Transverse colon (tissue), 4 donors: Measurements from ENCODE around the gene IFITM1. TPM values are rescaled to one million over a fixed set of nuclear protein-coding genes. Genes with fewer than 3 reads are reported as not detected.
"Not testable (repeated sequence)": the region's sequence is repeated elsewhere in the genome, so short reads cannot be mapped to it uniquely, and the experiment has no call there.

Source experiments
- DNase-seq: peaks from one replicate; pipeline ENCODE4 v3.0.0-alpha.2; 2019
- H3K27ac ChIP-seq, 4 donors: fragments of 200-600 bp; sonication (generic); 2 replicates each; pipeline ENCODE4 v1.5.1; 2016 to 2018; ENCODE audit warnings: inconsistent platforms in 4 of 4
- H3K27me3 ChIP-seq: fragments of 200-600 bp; sonication (generic); 2 replicates; pipeline ENCODE4 v1.5.1; 2017; ENCODE audit warnings: inconsistent platforms
- H3K36me3 ChIP-seq, 4 donors: fragments of 200-600 bp; sonication (generic); 2 replicates each; pipeline ENCODE4 v1.5.1; 2017 to 2019; ENCODE audit warnings: inconsistent platforms in 4 of 4
- H3K4me1 ChIP-seq, 4 donors: fragments of 200-600 bp; sonication (generic); 2 replicates each; pipeline ENCODE4 v1.5.1; 2017 to 2020; ENCODE audit warnings: inconsistent platforms in 4 of 4
- H3K4me3 ChIP-seq, 4 donors: fragments of 200-600 bp; sonication (generic); 1 replicate in 1 of 4; 2 replicates in 3 of 4; pipeline versions ENCODE4 v1.5.1 to v1.6.1; 2017 to 2019; ENCODE audit warnings: inconsistent platforms in 4 of 4
- H3K9me3 ChIP-seq, 2 donors: fragments of 200-600 bp; sonication (generic); 2 replicates each; pipeline ENCODE4 v1.5.1; 2017 to 2019; ENCODE audit warnings: inconsistent platforms in 2 of 2
- EP300 ChIP-seq: sonication (generic); formaldehyde crosslinking; IDR thresholded peaks from one replicate; pipeline ENCODE4 v1.6.1; 2017; ENCODE audit warnings: antibody characterized with exemption, low read depth
- POLR2A ChIP-seq: fragments of 450-650 bp; IDR thresholded peaks from one replicate; pipeline ENCODE4 v1.6.1; 2016; ENCODE audit warnings: antibody characterized with exemption, mild to moderate bottlenecking, moderate library complexity
- POLR2AphosphoS5 ChIP-seq, 3 donors: sonication (generic); formaldehyde crosslinking; IDR thresholded peaks; one replicate each; pipeline ENCODE4 v1.6.1; 2016; ENCODE audit warnings: antibody characterized with exemption in 3 of 3
- WGBS, 2 donors: methylation state at CpG; one replicate each; pipeline ENCODE4 v1.1.5; 2018; ENCODE audit warnings: low coverage in 1 of 2; 5-methylcytosine and 5-hydroxymethylcytosine counted together
- in situ Hi-C, 4 donors: fragments of 200-750 bp; cut with MboI; loops; one replicate each; pipeline versions ENCODE4 v1.15.0 to v1.15.1; 2017; ENCODE audit warnings: low sequenced_read_pairs in 3 of 4, low pct_ligation_motif_present in 1 of 4, low pct_unique_long_range_greater_than_20kb in 1 of 4
- intact Hi-C: fragments of 100-400 bp; cut with DNase I; formaldehyde crosslinking; loops from one replicate; pipeline ENCODE4 v1.15.1; 2023; ENCODE audit warnings: low total_unique reads
- total RNA-seq, 4 donors: library from RNA; depleted of rRNA; stranded (reverse); fragments of >200 nt; gene quantifications; one replicate each; pipeline ENCODE4 v1.1.0, GENCODE V29; 2016
- TF ChIP-seq, protein P1 (sequence below), 5 experiments: fragments of 200-600 bp in 3 of 5; fragments of 450-650 bp in 2 of 5; sonication (generic) in 3 of 5; IDR thresholded peaks; 1 replicate in 2 of 5; 2 replicates in 3 of 5; pipeline ENCODE4 v1.5.1; 2016 to 2017; ENCODE audit warnings: antibody characterized with exemption in 5 of 5, inconsistent platforms in 3 of 5, mild to moderate bottlenecking in 2 of 5, moderate library complexity in 1 of 5

IFITM1 gene
- total RNA-seq, 4 donors from 2014 or later = 19.9 to 109 (median 60.5) TPM

DNA sequence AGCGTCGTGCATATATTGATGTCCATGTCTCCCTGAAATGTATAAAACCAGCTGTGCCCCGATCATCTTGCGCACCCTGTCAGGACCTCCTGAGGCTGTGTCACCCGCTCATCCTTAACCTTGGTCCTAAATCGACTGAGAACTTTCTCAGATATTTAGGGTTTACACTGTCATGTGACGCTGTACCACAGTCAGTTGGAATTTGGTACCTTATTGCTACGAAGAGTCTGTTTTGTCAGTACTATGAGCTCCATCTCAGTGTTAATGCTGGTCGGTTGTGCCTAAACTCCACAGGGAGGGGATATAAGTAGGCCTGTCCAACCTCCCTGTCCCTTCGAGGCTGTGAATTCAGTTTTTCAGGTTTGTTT is 8.0 kb upstream of the IFITM1 start:
- Histone ChIP-seq H3K4me3 (no peak overlapping the region), H3K27ac (peak overlapping the region in 2 of 4 donors; percentile 39 to 82), H3K4me1 (peaks cover 11 to 25% (median 12%) of the 10 kb centered on the region in 4 donors), H3K9me3 (no peaks in the 10 kb centered on the region), H3K27me3 (no peaks in the 10 kb centered on the region), H3K36me3 (no peaks in the 10 kb centered on the region)
- in situ Hi-C loops (loop anchor here in 1 of 4 donors (5.0 kb wide), 1 partner anchor 61 kb away; the partner anchor contains the start of gene B4GALNT4), intact Hi-C loops (loop anchor here (5.0 kb wide), 1 partner anchor 51 kb away; no protein-coding TSS in a partner anchor)
- no peak for DNase-seq
- WGBS, 2 donors = 77 to 86% methylated on average over 3 to 10 of the region's 10 CpGs
- TF ChIP-seq POLR2A = no peak
- TF ChIP-seq EP300 = no peak
- TF ChIP-seq POLR2AphosphoS5 (IDR thresholded peaks at IDR 0.05) = no peak
- TF ChIP-seq, protein P1, sequence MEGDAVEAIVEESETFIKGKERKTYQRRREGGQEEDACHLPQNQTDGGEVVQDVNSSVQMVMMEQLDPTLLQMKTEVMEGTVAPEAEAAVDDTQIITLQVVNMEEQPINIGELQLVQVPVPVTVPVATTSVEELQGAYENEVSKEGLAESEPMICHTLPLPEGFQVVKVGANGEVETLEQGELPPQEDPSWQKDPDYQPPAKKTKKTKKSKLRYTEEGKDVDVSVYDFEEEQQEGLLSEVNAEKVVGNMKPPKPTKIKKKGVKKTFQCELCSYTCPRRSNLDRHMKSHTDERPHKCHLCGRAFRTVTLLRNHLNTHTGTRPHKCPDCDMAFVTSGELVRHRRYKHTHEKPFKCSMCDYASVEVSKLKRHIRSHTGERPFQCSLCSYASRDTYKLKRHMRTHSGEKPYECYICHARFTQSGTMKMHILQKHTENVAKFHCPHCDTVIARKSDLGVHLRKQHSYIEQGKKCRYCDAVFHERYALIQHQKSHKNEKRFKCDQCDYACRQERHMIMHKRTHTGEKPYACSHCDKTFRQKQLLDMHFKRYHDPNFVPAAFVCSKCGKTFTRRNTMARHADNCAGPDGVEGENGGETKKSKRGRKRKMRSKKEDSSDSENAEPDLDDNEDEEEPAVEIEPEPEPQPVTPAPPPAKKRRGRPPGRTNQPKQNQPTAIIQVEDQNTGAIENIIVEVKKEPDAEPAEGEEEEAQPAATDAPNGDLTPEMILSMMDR (IDR thresholded peaks at IDR 0.05) = no peak

DNA sequence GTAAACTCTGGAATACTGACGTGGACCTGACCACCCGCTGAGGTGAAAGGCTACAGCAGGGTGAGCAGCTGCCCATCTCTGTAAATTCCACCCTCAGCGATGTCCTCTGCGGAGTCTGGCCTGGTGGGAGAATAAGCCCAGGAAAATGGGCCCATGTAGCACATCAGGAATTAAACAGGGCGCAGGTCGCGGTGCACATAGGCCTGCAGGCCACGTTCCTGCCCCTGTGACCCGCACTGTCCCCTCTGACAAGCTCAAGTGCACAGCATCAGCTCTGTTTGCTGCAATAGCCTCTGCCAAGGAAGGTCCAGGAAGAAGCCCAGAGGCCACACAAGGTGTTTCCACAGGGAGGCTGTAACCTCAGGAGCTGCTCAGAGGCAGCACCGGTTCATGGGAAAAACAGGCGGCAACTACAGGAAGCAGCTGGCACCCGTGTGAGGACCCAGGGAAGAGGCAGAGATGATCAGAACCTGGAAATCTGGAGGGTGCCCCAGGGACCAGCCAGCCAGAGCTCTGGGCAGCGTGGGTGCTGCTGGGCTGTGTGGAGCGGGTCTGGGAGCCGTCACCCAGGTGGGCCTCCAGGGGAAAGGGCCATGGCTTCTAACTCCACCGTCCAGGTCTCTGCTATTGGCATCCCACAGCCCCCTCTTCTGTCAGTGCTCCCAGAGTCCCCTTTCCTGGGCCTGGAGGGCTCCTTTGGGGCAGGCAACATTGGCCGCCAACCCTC is 7.0 kb upstream of the IFITM1 start:
- Histone ChIP-seq H3K27ac (peak overlapping the region; percentile 40 to 89 (median 81)), H3K27me3 (no peaks in the 10 kb centered on the region), H3K4me1 (peaks cover 12 to 26% (median 13%) of the 10 kb centered on the region in 4 donors), H3K9me3 (no peaks in the 10 kb centered on the region), H3K4me3 (no peak overlapping the region), H3K36me3 (no peaks in the 10 kb centered on the region)
- WGBS, 2 donors = 94 to 96% methylated on average over 4 to 17 of the region's 17 CpGs
- no peak for DNase-seq
- TF ChIP-seq POLR2A (no peak), EP300 (no peak), POLR2AphosphoS5 (IDR thresholded peaks at IDR 0.05) (no peak)
- TF ChIP-seq, protein P1 (IDR thresholded peaks at IDR 0.05) = no peak
- in situ Hi-C loops = loop anchor here in 1 of 4 donors (5.0 kb wide), 1 partner anchor 60 kb away; the partner anchor contains the start of gene B4GALNT4
- intact Hi-C loops = loop anchor here (5.0 kb wide), 1 partner anchor 50 kb away; no protein-coding TSS in a partner anchor

GRCh38 chr11:307766-308708 is 5.8 kb upstream of the IFITM1 start, which contains the start of gene IFITM2:
IFITM2 (plus strand) TSS chr11:307816; CDS start chr11:308193, 377 bp downstream.
- intact Hi-C loops = loop anchor here (5.0 kb wide), 1 partner anchor 49 kb away; no protein-coding TSS in a partner anchor
- H3K36me3 ChIP-seq, H3K27me3 ChIP-seq, H3K9me3 ChIP-seq: not testable (repeated sequence)
- in situ Hi-C loops = loop anchor here in 1 of 4 donors (5.0 kb wide), 1 partner anchor 59 kb away; the partner anchor contains the start of gene B4GALNT4
- H3K4me3 ChIP-seq = peak within 1 kb of the TSS; percentile 14 to 50 (median 29)
- DNase-seq = peak; percentile 75
- WGBS, 2 donors = 4 to 21% methylated on average over 4 to 15 of the region's 28 CpGs
- peak within 1 kb of the TSS; percentile 69 to 89 (median 81) for H3K27ac ChIP-seq
- peaks cover 16 to 38% (median 21%) of the 10 kb centered on the region in 4 donors for H3K4me1 ChIP-seq
- TF ChIP-seq EP300 (peak; percentile 60), POLR2A (peak; percentile 60), POLR2AphosphoS5 (IDR thresholded peaks at IDR 0.05) (peak; percentile 78 to 85 (median 83))

DNA sequence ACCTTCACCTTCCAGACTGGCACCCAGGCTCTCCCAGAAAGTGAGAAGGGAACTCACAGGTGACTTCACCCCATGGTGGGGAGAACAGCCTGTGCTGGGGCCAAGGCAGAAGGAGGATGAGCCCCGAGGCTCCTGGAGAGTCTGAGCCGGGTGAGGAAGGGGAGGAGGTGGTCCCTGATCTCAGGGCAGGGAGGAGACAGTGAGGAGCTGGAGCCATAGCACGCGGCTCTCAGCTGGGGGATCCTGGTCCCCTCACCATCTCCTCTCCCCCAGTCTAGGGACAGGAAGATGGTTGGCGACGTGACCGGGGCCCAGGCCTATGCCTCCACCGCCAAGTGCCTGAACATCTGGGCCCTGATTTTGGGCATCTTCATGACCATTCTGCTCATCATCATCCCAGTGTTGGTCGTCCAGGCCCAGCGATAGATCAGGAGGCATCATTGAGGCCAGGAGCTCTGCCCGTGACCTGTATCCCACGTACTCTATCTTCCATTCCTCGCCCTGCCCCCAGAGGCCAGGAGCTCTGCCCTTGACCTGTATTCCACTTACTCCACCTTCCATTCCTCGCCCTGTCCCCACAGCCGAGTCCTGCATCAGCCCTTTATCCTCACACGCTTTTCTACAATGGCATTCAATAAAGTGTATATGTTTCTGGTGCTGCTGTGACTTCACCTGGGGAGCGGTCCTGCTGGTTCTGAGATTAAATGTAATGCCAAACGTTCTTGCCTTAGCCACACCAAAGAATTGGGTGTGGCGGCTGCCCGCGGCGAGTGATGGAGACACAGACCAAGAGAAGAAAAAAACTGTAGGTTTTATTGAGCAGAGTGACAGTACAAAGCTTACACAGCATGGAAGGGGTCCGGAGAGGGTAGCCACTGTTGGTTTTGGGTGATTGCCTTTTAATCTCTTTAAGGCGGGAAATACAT is 4.8 kb upstream of the IFITM1 start:
- H3K36me3 ChIP-seq, H3K27me3 ChIP-seq, DNase-seq, H3K9me3 ChIP-seq: not testable (repeated sequence)
- H3K4me1 ChIP-seq = peaks cover 22 to 45% (median 29%) of the 10 kb centered on the region in 4 donors
- intact Hi-C loops (loop anchor here (5.0 kb wide), 1 partner anchor 48 kb away; no protein-coding TSS in a partner anchor), in situ Hi-C loops (loop anchor here in 1 of 4 donors (5.0 kb wide), 1 partner anchor 58 kb away; the partner anchor contains the start of gene B4GALNT4)
- H3K4me3 ChIP-seq = peak overlapping the region in 3 of 4 donors; percentile 26 to 50 (median 32)
- peak overlapping the region; percentile 69 to 89 (median 78) for H3K27ac ChIP-seq
- WGBS, 2 donors = 56 to 58% methylated on average over 14 to 24 of the region's 24 CpGs

- peaks cover 22 to 46% (median 29%) of the 10 kb centered on the region in 4 donors for H3K4me1 ChIP-seq
- H3K9me3 ChIP-seq, H3K36me3 ChIP-seq, H3K27me3 ChIP-seq, DNase-seq: not testable (repeated sequence)
- in situ Hi-C loops (loop anchor here in 1 of 4 donors (5.0 kb wide), 1 partner anchor 57 kb away; the partner anchor contains the start of gene B4GALNT4), intact Hi-C loops (loop anchor here (5.0 kb wide), 1 partner anchor 47 kb away; no protein-coding TSS in a partner anchor)
- H3K4me3 ChIP-seq = peak overlapping the region; percentile 16 to 50 (median 24)
- 16% methylated on average over 5 of the region's 18 CpGs; no CpG with 5 or more reads in 1 of the 2 donors for WGBS, 2 donors
- peak overlapping the region; percentile 69 to 89 (median 78) for H3K27ac ChIP-seq
Measured at GRCh38 chr11:309979-310572, 3.8 kb upstream of the IFITM1 start.

GRCh38 chr11:311013-311748 is 2.7 kb upstream of the IFITM1 start:
- in situ Hi-C loops, intact Hi-C loops, H3K9me3 ChIP-seq, H3K36me3 ChIP-seq, DNase-seq, H3K27me3 ChIP-seq: not testable (repeated sequence)
- H3K4me1 ChIP-seq = peaks cover 22 to 54% (median 39%) of the 10 kb centered on the region in 4 donors
- peak overlapping the region in 3 of 4 donors; percentile 16 to 37 (median 23) for H3K4me3 ChIP-seq
- H3K27ac ChIP-seq = peak overlapping the region; percentile 88 to 90 (median 89)
- WGBS, 2 donors = 11% methylated on average over 11 of the region's 71 CpGs; no CpG with 5 or more reads in 1 of the 2 donors
